Epidermal melanocyte (primary cell): ENCODE data around the gene CACHD1.
A peak's percentile ranks its signal among the peaks of the same experiment; 100 is the strongest.

Experiments
- DNase-seq: peaks from one replicate; pipeline ENCODE4 v3.0.0; 2011; ENCODE audit warnings: low spot score; ENCODE audit not compliant: insufficient read length

The CACHD1 gene

DNA sequence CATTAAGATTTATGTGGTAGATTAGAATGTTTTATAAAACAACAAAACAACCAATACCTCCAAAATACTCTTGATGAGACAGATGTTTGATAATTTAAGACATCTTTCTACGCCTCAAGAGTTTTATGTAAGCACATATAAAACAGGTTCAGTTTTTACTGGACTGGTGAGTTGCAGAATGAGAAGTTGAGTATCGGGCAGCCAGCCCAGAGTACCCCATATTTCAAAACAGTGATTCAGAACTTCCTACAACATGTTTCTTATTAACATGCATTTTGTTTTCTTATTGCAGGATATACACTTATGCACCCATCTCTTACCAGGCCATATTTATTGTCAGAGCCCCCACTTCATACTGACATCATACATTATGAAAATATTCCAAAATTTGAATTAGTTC, 183.5 kb downstream of the CACHD1 start:
- DNase-seq: no peak

DNA sequence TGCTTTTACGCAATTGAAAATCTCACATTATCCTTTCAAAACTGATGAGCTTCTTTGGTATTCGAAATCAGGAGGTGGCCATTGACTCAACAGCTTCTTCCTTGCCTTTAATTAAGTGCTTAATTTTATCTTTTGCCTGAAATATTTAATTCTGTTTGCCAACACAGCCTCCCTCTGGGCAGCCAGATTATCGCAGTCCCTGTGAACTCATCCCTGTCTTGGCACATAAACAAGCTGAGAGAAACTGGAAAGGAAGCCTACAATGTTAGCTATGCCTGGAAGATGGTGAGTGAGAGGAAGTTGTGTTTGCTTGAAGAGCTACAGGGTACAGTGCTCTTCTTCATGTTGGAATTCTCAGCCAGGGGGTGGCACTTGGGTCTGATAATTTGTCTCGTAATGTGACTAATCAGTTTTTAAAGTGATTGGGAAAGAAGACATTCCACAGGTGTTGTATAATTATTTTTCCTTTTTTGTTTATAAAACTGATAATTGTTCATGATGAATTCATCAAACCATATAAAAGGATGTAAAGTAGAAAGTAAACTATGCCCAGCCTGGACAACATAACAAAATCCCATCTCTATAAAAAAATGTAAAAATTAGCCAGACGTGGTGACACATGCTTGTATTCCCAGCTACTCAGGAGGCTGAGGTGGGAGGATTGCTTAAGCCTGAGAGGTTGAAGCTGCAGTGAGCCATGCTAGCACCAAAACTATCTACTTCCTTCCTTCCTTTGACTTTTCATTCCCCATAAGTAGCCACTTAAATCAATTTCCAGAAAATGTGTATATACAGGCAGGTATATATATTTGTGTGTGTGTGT, 184.8 kb downstream of the CACHD1 start:
- DNase-seq: no peak

DNA sequence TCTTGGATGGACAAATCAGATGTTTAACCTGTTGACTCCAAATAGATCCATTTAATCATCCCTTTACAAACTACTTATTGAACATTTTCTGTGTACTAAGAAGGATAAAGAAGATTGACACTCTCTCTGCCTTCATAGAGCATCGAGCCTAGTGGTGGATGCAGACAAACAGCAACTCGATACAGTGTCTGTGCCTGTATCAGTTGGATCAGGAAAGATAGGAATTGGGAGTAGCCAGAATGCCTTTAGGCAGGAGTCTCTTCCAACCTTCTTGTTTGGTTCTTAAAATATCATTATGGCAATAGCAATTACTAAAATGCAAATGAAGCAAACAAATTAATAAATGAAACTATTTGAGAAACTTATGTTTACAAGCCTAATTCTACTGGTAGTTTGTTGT, 185.9 kb downstream of the CACHD1 start:
- no peak for DNase-seq

DNA sequence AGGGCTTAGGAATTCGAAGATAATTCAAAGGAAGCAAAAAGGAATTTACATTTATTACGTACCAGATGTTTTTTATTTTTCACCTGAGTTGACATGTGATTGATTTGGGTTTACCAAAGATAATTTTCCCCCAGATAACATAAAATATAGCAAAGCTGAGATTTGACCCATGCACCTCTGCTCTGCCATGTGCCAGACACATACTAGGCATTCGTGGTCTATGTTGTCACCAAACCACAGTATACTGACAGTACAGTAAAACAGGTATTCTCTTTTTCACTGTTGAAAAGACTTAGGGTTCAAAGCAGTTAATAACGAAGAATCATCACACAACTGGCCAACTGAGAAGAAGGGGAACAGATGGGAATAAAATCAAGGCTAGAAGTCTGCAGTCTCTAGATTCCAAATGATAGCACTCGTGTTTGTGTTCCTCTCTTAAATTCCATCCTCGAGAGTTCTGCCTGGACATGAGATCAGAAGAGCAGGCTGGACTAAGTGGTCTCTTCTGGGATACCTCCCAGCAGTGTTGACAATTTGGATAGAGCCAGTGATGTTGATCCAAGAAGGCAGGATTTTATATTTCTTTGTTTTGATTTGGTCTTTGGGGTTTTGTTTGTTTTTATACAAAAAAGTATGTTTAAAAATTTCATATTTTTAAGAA, 189.7 kb downstream of the CACHD1 start:
- no peak for DNase-seq

DNA sequence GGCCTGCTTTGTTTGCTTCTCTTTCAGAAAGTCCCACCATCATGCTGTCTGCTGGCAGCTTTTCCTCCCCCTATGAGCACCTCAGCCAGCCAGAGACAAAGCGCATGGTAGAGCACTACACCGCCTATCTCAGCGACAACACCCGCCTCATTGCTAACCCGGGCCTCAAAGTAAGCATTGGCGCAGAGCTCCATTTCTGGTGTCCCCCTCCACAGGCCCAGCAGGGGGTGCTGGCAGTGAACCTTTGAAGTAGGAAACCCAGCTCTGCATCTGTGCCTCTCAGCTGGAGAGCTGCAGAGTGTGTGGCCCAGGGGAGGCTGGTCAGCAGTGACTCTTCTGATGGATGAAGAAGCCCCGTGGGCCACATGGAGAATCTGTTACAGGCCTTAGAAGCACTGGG, 193.7 kb downstream of the CACHD1 start:
- DNase-seq: no peak

DNA sequence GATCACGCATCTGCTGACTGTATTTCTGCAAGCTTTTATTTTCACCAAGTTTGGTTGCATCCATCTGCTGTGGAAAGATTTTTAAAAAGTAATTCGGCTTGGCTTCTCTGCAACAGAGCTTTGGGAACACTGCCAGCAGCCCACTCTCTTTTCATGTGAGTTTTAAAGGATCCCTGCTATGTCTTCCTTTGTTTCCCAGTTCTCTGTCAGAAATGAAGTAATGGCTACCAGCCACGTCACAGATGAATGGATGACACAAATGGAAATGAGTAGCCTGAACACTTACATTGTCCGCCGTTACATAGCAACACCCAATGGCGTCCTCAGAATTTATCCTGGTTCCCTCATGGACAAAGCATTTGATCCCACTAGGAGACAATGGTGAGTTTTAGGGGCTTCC, 194.4 kb downstream of the CACHD1 start:
- DNase-seq: no peak

DNA sequence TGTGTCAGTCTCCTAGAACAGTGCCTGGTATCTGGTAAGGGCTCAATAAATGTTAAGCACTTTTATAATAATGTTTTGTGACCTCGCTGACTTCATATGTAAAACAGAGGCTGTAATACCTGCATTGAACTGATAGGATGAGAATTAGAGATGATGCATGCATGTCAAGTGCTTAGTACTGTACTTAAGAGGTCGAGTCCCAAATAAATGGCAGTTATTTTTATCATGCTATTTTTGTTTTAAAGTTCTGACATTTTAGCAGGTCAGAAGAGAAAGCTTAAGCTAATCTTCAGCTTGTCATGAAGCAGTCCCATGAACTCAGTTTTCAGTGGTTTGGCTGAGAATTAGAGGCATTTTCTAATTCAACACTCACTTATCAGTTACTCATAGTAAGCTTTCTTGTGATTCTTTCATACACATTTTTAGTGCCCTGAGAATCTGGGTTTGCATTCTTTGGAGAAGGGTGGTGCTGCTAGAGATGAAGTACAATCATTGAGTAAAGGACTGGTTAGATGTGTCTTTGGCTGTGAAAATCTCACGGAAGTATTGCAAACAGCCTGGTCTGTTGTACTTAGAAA, 199.3 kb downstream of the CACHD1 start:
- no peak for DNase-seq

DNA sequence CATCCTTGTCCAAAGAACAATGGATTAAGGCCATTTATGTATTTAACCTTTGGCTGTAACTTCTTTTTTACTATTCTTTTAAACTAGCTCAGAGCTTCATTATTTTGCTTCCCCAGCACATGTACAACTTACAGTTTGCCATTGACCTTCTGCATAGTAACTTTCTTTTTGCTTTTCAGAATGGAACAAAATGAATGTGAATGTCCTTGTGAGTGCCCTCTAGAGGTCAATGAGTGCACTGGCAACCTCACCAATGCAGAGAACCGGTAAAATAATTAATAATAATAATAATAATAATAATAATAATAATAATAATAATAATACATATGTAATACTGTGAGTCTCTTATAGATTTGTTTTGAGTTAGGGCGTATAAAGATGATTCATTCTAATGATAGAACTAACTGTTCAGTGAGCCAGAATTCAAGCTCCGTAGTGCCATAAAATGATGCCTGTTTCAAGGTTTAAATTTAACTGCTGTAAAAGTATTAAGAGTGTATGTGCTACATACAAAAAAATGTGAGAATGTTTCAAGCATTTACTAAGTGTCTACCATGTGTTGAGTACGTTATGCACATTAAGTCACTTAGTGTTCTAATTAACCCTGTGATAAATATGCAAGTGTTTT, 205.9 kb downstream of the CACHD1 start:
- no peak for DNase-seq

DNA sequence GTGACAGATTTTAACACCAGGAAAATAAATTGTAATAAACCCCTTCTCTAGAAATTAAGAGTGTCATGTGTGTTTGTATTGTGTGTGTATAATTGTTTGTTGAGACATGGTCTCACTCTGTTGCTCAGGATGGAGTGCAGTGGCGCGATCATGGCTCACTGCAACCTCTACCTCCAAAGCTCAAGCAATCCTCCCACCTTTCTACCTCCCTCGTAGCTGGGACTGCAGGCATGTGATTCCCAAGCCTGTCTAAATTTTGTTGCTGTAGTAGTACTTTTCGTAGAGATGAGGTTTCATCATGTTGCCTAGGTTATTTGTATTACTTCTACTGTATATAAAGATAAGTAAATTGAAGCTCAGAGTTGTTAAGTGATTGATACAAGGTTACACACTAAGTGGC, 206.5 kb downstream of the CACHD1 start:
- no peak for DNase-seq

DNA sequence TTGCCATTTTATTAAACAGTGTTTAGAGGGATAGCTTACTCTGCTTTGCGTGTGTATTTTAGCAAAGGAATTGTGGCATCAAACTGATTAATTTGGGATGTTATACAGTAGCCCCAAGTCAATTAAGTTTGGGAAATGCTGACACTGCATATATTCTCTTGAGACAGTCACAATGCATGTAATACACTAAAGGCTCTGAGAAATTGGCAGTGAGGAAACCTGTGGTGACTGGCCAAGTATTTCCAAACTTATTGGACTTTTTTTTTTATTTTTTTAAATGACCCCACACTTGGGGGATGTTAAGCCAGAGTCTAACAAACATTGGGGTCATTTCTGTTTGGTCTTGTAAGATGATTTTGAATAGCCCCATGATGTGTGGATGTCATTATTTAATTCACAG, 207.6 kb downstream of the CACHD1 start:
- no peak for DNase-seq

DNA sequence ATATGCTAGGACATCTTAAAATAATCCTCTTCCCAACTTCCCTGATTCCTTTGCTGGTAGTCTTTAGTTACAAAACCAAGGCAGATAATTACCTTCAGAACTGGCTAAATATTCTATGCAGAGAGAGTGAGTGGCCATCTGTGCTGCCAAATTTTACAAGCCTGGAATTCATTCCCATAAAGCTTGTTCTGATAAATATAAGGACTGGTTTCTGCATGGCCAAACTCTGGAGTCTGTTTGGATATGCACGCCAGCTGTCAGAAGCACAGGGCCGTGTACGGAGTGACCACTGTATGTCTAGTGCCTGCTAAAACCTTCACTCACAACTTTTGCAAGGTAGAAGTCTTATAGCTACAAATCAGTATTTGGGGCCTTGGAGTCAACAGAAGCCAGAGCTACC, 208.4 kb downstream of the CACHD1 start:
- DNase-seq: no peak

DNA sequence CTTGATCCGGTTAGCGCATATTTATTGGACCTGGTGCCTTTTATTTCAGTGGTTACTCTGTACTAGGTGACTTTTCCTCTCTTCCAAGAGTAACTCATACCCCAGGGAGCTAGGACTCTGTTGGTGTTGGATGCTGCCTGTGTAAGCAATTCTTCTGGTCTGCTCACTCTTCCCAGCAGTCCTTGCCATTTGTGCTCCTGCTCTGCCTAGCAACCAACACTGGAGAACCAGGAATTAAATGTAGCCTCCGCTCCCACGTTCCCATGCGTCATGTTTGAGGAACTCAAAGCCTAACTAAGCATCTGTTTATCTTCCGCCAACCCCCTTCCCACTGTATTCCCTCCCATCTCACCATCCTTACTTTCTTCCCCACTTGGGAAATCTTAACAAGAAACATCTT, 209.2 kb downstream of the CACHD1 start:
- no peak for DNase-seq

DNA sequence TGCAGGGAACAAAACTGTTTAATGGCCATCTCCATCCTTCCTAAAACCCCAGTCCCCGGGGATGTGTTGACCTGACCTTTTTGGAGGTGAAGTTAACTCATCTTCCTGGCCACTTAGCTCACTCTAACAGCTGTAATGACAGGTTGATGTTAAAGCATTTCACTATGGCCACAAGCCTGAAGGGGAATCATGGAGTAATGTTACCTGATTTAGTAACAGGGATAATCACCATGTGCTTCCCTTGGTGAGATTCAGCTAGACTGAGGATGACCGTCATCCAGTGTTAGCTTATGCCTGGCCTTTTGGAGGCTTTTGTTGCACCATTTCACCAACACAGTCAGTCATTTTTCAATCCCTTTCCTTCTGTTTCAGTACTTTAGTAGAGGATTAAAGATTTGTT, 210.7 kb downstream of the CACHD1 start:
- DNase-seq: no peak

DNA sequence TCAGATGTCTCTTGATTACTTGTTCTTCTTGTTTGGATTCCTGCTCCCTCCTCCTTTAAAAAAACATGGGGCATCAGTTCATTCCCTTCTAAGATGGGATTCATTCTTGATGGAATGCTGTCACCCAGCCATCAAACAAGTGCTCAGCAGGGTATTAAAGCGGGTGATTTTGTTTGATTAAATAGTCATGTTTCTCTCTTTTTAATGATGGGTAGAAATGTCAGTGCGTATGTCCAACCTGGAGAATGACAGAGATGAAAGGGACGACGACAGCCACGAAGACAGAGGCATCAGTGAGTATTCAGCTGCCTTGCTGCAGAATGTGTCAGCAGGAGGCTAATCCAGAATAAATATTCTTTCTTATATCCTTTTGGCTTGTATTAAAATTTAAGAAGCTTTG, 211.1 kb downstream of the CACHD1 start:
- no peak for DNase-seq

DNA sequence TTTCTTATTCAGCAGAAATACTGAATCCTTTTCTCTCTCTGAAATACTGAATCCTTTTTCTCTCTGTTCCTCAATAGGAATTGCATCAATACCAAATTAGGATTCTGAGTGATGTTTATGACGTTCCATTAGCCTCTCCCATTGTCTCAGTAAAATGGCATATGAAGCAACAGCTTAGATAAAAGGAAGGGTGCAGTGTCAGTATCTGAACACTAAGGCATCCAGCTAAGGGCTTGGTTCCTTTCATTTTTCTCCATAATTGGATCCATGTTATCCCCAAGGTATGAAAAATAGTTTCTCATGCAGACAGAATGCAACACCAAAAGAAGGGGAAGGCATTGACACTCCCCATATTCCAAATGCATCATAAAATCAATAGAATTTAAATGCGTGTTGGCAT, 213.5 kb downstream of the CACHD1 start:
- no peak for DNase-seq

DNA sequence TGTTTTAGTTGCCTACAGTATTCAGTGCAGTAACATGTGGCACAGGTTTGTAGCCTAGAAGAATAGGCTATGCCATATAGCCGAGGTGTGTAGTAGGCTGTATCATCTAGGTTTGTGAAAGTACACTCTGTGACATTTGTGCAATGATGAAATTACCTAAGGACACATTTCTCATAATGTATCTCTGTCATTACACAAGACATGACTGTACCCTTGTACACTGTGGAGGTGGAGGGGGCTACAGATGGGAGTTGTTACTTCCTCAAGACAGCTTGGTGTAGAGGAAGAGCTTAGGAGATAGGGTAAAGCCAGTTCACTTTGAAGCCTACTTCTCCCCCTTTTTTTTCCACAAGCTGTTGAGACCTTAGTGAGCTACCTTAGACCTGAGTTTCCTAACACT, 215.3 kb downstream of the CACHD1 start:
- no peak for DNase-seq

DNA sequence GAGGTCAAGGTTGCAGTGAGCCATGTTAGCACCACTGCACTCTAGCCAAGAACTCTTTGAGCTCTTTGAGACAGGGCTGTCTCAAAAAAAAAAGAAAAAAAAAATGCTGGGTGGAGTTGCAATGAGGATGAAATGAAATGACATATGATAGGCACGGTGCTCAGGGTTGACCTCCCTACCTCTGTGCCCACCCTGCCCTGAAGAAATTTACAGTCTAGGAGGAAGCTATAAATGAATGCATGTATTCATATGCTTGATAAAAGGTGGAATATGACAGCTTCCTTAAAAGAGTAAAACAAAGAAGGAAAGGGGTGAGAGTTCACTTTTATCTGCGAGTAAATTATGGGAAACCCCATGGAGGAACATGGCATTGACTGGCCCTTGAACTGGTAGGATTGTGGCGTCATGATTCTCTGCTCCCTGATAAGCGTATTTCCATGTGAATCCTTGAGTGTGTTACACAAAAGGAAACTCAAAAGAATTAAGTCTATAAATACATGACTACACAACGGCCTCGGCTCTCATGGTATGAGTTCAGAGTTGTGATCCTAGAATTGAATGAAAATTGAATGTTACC, 215.9 kb downstream of the CACHD1 start:
- DNase-seq: no peak

DNA sequence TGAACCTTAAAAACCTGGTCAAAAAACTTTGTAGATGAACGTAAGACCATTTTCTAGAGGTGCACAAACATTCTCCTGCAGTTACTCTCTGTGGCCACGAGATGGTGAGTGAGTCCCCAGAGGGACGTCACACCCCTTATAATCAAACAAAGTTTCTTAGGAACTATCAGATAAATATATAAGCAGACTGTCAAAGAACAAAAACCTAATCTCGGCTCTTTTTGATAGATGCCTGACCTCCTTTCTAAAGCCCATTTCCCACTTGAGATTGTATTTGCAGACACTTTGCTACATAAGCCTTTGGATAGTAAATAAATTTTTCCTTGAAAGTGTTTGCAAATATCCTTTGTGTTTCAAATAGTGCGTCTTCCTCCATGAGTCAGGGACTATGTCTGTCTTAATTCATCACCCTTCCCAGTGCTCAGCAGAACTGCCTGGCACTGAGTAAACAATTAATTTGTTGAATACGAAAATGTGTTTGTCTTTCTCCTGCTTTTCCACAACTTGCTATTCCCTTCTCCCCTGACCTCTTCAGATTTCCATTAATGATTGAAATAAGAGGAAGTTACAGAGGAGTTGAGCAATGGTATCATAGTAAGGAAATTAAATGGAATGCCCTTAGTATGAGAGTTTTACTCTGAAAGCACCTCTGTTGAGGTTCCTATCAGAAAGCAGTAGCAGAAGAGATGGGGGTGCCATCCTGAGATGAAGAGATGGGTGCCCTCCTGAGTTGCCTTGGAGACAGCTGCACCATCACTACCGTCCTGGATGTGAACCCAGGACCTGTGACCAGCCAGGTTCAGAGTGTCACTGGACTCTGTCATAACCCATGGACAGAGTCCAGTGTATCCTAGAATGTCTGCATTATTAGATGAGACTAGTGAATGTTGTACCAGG, 217.1 kb downstream of the CACHD1 start:
- DNase-seq: peak; percentile 39

DNA sequence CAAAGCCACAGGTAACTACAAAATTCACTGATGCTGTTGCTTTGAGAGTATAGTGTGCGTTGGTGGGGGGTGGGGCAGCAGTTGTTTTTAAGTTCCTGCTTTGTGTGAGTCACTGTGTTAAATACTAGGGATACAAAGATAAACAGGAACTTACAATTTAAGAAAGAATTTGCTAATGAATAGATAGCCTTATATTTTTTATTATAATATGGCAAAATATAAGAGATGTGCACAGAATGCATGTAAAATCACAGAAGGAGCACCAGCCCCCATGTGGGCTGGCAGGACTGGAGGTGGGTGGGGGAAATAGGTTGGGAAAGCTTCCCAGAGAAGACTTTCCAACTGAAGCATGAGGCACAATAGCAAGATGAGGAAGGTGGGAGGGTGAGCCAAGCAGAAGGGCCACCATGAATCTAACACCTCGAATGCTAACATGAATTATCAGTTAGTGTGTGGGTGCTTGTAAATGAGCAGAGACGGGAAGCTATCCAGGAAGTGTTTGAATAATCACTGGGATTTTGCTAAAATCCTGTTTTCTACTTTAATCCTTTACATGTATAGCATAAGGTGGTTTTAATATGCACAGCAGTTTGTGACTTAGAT, 217.9 kb downstream of the CACHD1 start:
- DNase-seq: no peak

DNA sequence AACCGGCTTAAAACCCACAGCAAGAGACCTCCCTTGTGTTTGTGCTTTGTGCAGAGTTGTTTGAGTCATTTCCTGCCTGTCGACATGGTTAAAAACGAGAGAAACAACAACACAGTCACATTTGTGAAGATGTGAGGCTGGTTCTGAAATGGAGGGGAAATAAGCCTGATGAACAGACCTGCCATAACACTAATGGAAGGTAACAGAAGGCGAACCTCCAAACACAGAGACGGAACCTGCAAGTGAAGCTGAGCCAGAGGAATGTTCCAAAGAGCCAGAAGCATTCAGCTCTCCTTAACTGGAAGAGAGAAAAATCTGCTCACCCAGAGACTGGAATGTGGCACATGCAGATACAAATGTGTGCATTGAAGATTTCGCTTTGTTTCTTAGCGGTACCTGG, 221.7 kb downstream of the CACHD1 start:
- no peak for DNase-seq

DNA sequence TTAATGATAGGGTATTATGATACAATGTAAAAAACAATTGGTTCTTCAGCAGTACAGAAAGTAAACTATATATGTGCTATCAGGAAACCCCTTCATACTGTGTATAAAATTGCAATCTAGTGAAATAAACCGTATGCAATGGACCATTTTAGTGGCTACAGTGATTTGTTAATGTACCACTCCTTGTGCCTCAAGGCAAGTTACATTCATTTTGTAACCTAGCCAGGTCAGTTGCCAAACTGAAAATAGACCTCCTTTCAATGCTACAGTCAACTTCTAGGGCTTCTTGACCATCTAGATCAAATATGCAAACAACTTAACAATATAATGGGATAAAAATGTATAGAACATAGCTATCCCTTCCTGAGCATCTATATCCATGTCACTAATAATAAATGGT, 223.0 kb downstream of the CACHD1 start:
- no peak for DNase-seq
